ENCODE measurements around the gene GZF1. TPM values are rescaled to one million over a fixed set of nuclear protein-coding genes. Genes with fewer than 3 reads are reported as not detected.
A peak's percentile ranks its signal among the peaks of the same experiment; 100 is the strongest.

GZF1 gene
- polyA plus RNA-seq, 1 experiment: 14.3 TPM

GRCh38 chr20:23357767-23358562, 4.0 kb upstream of the GZF1 start:
- TF ChIP-seq CTCF (IDR thresholded peaks at IDR 0.05; ENCODE audit: low read depth, low read length): no peak
- H3K27ac ChIP-seq (ENCODE audit: low read depth, low read length): peak overlapping the region; percentile 86
- ChIA-PET CTCF (interaction anchor here (0.6 to 4.0 kb wide), 6 partner anchors 8 to 666 kb away, joined by 3 to 27 read pairs (median 6); partner anchors contain the start of genes NAPB and NXT1), POLR2A (interaction anchor here (1.0 to 1.4 kb wide), 3 partner anchors 8 to 64 kb away, joined by 3 to 5 read pairs (median 4); partner anchors contain the start of gene NAPB)
- H3K9me3 ChIP-seq (ENCODE audit: control insufficient read depth, insufficient read depth, low read length): peaks cover 3% of the 10 kb centered on the region; the same call in 1 of the 2 replicates
- DNase-seq (ENCODE audit: low read depth, low spot score): peak; percentile 97
- no peaks in the 10 kb centered on the region for H3K27me3 ChIP-seq (ENCODE audit: control insufficient read depth, insufficient read depth, low read length)
- H3K4me3 ChIP-seq (ENCODE audit: low read depth, low read length): peak overlapping the region; percentile 88

- Histone ChIP-seq H3K9me3 (ENCODE audit: control insufficient read depth, insufficient read depth, low read length) (peaks cover 3% of the 10 kb centered on the region; the same call in 1 of the 2 replicates), H3K27ac (ENCODE audit: low read depth, low read length) (no peak overlapping the region), H3K4me3 (ENCODE audit: low read depth, low read length) (peak overlapping the region; percentile 88), H3K27me3 (ENCODE audit: control insufficient read depth, insufficient read depth, low read length) (no peaks in the 10 kb centered on the region)
- ChIA-PET CTCF (interaction anchor here (0.6 to 4.0 kb wide), 4 partner anchors 9 to 248 kb away, joined by 3 to 27 read pairs (median 6); partner anchors contain the start of genes NAPB and NXT1), POLR2A (interaction anchor here (1.0 to 1.4 kb wide), 2 partner anchors 9 to 61 kb away, joined by 3 to 5 read pairs; no protein-coding TSS in a partner anchor)
- no peak for TF ChIP-seq CTCF (IDR thresholded peaks at IDR 0.05; ENCODE audit: low read depth, low read length)
- no peak for DNase-seq (ENCODE audit: low read depth, low spot score)
Measured at GRCh38 chr20:23358563-23358906, 3.4 kb upstream of the GZF1 start.

GRCh38 chr20:23358923-23359593, 2.9 kb upstream of the GZF1 start:
- no peak for DNase-seq (ENCODE audit: low read depth, low spot score)
- peaks cover 3% of the 10 kb centered on the region; the same call in 1 of the 2 replicates for H3K9me3 ChIP-seq (ENCODE audit: control insufficient read depth, insufficient read depth, low read length)
- CTCF ChIA-PET: interaction anchor here (0.6 to 4.0 kb wide), 3 partner anchors 9 to 82 kb away, joined by 3 to 27 read pairs (median 5); partner anchors contain the start of genes NAPB and NXT1
- H3K27me3 ChIP-seq (ENCODE audit: control insufficient read depth, insufficient read depth, low read length): no peaks in the 10 kb centered on the region
- POLR2A ChIA-PET: interaction anchor here (1.4 kb wide), 1 partner anchor 9 kb away, joined by 5 read pairs; no protein-coding TSS in a partner anchor
- TF ChIP-seq CTCF (IDR thresholded peaks at IDR 0.05; ENCODE audit: low read depth, low read length): no peak
- no peak overlapping the region for H3K27ac ChIP-seq (ENCODE audit: low read depth, low read length)
- no peak overlapping the region for H3K4me3 ChIP-seq (ENCODE audit: low read depth, low read length)

- POLR2A ChIA-PET: interaction anchor here (1.5 kb wide), 1 partner anchor 10 kb away, joined by 9 read pairs; the partner anchor contains the start of gene NXT1
- CTCF ChIA-PET: interaction anchor here (1.2 to 4.0 kb wide), 2 partner anchors 11 to 115 kb away, joined by 3 to 27 read pairs; partner anchors contain the start of gene NXT1
- DNase-seq (ENCODE audit: low read depth, low spot score): no peak
Measured at GRCh38 chr20:23360531-23360930, 1.5 kb upstream of the GZF1 start.

More at GRCh38 chr20:23360531-23360930, 1.5 kb upstream of the GZF1 start:
- H3K4me3 ChIP-seq (ENCODE audit: low read depth, low read length): no peak overlapping the region
- no peak for TF ChIP-seq CTCF (IDR thresholded peaks at IDR 0.05; ENCODE audit: low read depth, low read length)
- no peak overlapping the region for H3K27ac ChIP-seq (ENCODE audit: low read depth, low read length)
- H3K27me3 ChIP-seq (ENCODE audit: control insufficient read depth, insufficient read depth, low read length): no peaks in the 10 kb centered on the region
- H3K9me3 ChIP-seq (ENCODE audit: control insufficient read depth, insufficient read depth, low read length): peaks cover 3% of the 10 kb centered on the region; the same call in 1 of the 2 replicates

Measured in AG04450 (cell line).